Loucy (cell line): Measurements from ENCODE around the gene TRMT112.

ENCODE experiments used
- H2AFZ ChIP-seq: fragments of 200-600 bp; sonication (generic); 2 replicates; pipeline ENCODE4 v1.6.0; 2016; ENCODE audit warnings: antibody characterized with exemption, mild to moderate bottlenecking, low read length, moderate library complexity
- H3F3A ChIP-seq: fragments of 200-600 bp; 2 replicates; pipeline ENCODE4 v1.6.0; 2016; ENCODE audit warnings: antibody characterized with exemption, low read depth, mild to moderate bottlenecking
- H3K27me3 ChIP-seq: fragments of 200-600 bp; sonication (generic); 2 replicates; pipeline ENCODE4 v1.6.1; 2014; ENCODE audit warnings: low read length, mild to moderate bottlenecking; ENCODE audit not compliant: insufficient read depth, poor library complexity, severe bottlenecking
- H3K36me3 ChIP-seq: fragments of 200-600 bp; sonication (generic); 2 replicates; pipeline ENCODE4 v1.6.1; 2016; ENCODE audit warnings: low read length; ENCODE audit not compliant: insufficient read depth
- H3K4me1 ChIP-seq: fragments of 200-600 bp; sonication (generic); 2 replicates; pipeline ENCODE4 v1.5.1; 2014; ENCODE audit warnings: low read length, mild to moderate bottlenecking; ENCODE audit not compliant: insufficient read depth, poor library complexity, severe bottlenecking
- H3K4me2 ChIP-seq: fragments of 200-600 bp; sonication (generic); 2 replicates; pipeline ENCODE4 v1.6.0; 2014; ENCODE audit warnings: antibody characterized with exemption, low read length, low read depth, mild to moderate bottlenecking; ENCODE audit not compliant: poor library complexity, severe bottlenecking
- H3K4me3 ChIP-seq: fragments of 200-600 bp; sonication (generic); 2 replicates; pipeline ENCODE4 v1.5.1; 2014; ENCODE audit warnings: low read length, mild to moderate bottlenecking, mixed read lengths; ENCODE audit not compliant: poor library complexity, severe bottlenecking
- H3K79me2 ChIP-seq: fragments of 200-600 bp; sonication (generic); 2 replicates; pipeline ENCODE4 v1.6.1; 2014; ENCODE audit warnings: low read length; ENCODE audit not compliant: insufficient read depth
- H3K9ac ChIP-seq: fragments of 200-600 bp; sonication (generic); 2 replicates; pipeline ENCODE4 v1.6.0; 2014; ENCODE audit warnings: mild to moderate bottlenecking, low read depth, low read length, moderate library complexity; ENCODE audit not compliant: poor library complexity, severe bottlenecking
- H3K9me2 ChIP-seq: fragments of 200-600 bp; sonication (generic); replicated peaks from 2 replicates; pipeline ENCODE4 v1.6.1; 2016; ENCODE audit warnings: low read depth, low read length, mixed read lengths
- H3K9me3 ChIP-seq: fragments of 200-600 bp; sonication (generic); 2 replicates; pipeline ENCODE4 v1.6.1; 2014; ENCODE audit warnings: mild to moderate bottlenecking, antibody characterized with exemption, low read length, low read depth; ENCODE audit not compliant: insufficient read depth
- H4K20me1 ChIP-seq: fragments of 200-600 bp; sonication (generic); 2 replicates; pipeline ENCODE4 v1.6.0; 2014; ENCODE audit warnings: antibody characterized with exemption, low read length, mild to moderate bottlenecking; ENCODE audit not compliant: insufficient read depth, poor library complexity, severe bottlenecking
- EZH2phosphoT487 ChIP-seq: fragments of 200-600 bp; IDR thresholded peaks from 2 replicates; pipeline ENCODE4 v1.6.1; 2018; ENCODE audit warnings: antibody characterized with exemption, mild to moderate bottlenecking, moderate library complexity, borderline replicate concordance
- TF ChIP-seq, protein P1 (sequence below): fragments of 200-600 bp; sonication (generic); conservative IDR thresholded peaks from 2 replicates; pipeline ENCODE4 v1.5.1; 2014; ENCODE audit warnings: mild to moderate bottlenecking, antibody characterized with exemption, low read length

The TRMT112 gene

DNA sequence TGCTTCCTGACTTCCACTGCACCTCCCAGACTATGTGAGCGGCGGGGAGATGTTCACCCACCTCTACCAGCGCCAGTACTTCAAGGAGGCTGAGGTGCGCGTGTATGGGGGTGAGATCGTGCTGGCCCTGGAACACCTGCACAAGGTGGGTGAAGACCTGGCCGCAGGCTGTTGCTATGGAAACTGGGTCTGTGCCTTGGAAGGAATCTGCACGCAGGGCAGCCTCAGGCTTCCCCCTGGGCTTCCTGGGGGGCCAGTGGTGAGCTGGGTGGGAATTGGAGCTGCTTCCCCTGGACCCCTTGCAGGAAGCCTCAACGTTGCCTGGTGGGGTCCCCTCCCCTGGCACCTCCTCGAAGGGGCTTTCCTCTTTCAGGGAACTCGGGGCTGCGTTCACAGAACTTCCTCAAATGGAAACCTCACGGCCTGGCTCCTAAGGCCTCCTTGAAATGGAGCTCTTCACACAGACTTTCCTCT, 43.1 kb upstream of the TRMT112 start:
- Histone ChIP-seq H3K4me2 (peak overlapping the region; percentile 96), H3K9me2 (no peaks in the 10 kb centered on the region), H2AFZ (no peak overlapping the region), H3K27me3 (no peaks in the 10 kb centered on the region), H3F3A (no peaks in the 10 kb centered on the region), H3K9me3 (no peaks in the 10 kb centered on the region), H3K4me3 (peak overlapping the region; percentile 98), H3K79me2 (peaks cover 18% of the 10 kb centered on the region; the same call in 1 of the 2 replicates), H3K4me1 (peaks cover 29% of the 10 kb centered on the region), H3K9ac (peak overlapping the region; percentile 88), H3K36me3 (peaks cover 10% of the 10 kb centered on the region; the same call in 1 of the 2 replicates), H4K20me1 (peaks cover 5% of the 10 kb centered on the region)
- no peak for TF ChIP-seq EZH2phosphoT487
- TF ChIP-seq, protein P1, sequence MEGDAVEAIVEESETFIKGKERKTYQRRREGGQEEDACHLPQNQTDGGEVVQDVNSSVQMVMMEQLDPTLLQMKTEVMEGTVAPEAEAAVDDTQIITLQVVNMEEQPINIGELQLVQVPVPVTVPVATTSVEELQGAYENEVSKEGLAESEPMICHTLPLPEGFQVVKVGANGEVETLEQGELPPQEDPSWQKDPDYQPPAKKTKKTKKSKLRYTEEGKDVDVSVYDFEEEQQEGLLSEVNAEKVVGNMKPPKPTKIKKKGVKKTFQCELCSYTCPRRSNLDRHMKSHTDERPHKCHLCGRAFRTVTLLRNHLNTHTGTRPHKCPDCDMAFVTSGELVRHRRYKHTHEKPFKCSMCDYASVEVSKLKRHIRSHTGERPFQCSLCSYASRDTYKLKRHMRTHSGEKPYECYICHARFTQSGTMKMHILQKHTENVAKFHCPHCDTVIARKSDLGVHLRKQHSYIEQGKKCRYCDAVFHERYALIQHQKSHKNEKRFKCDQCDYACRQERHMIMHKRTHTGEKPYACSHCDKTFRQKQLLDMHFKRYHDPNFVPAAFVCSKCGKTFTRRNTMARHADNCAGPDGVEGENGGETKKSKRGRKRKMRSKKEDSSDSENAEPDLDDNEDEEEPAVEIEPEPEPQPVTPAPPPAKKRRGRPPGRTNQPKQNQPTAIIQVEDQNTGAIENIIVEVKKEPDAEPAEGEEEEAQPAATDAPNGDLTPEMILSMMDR, result no peak

DNA sequence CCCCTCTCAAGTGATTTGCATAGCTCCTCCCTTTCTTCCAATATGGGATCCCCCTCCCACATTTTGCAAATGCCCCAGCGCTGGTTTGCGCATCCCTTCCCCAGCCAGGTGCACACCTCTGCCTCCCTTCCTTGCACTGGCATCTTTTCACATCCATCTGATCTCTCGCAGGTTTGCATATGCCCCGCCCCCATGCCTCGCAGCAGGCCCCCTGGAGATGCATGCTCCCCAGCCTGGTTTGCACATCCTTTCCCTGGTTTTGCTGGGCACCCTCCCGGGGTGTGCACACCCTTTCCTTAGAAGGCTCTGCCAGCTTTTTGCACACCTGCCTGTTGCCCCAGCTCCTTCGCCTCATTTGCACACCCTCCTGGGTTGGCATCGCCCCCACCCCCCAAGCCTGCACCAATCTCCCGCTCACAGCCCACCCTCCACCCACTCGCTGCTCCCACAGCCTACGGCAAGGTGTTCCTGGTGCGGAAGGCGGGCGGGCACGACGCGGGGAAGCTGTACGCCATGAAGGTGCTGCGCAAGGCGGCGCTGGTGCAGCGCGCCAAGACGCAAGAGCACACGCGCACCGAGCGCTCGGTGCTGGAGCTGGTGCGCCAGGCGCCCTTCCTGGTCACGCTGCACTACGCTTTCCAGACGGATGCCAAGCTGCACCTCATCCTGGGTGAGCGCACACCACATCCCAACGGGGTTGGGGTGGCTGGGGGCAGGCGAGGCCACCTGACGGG, 42.5 kb upstream of the TRMT112 start:
- Histone ChIP-seq H3K4me3 (peak overlapping the region; percentile 98), H3K9ac (peak overlapping the region; percentile 88), H3K4me2 (peak overlapping the region; percentile 96), H3K4me1 (peaks cover 29% of the 10 kb centered on the region), H4K20me1 (peaks cover 5% of the 10 kb centered on the region), H2AFZ (peak overlapping the region; percentile 97; the same call in 1 of the 2 replicates), H3K9me3 (no peaks in the 10 kb centered on the region), H3K79me2 (peaks cover 18% of the 10 kb centered on the region; the same call in 1 of the 2 replicates), H3K36me3 (peaks cover 6% of the 10 kb centered on the region; the same call in 1 of the 2 replicates), H3K9me2 (no peaks in the 10 kb centered on the region), H3K27me3 (no peaks in the 10 kb centered on the region), H3F3A (no peaks in the 10 kb centered on the region)
- TF ChIP-seq, protein P1, result no peak
- no peak for TF ChIP-seq EZH2phosphoT487

DNA sequence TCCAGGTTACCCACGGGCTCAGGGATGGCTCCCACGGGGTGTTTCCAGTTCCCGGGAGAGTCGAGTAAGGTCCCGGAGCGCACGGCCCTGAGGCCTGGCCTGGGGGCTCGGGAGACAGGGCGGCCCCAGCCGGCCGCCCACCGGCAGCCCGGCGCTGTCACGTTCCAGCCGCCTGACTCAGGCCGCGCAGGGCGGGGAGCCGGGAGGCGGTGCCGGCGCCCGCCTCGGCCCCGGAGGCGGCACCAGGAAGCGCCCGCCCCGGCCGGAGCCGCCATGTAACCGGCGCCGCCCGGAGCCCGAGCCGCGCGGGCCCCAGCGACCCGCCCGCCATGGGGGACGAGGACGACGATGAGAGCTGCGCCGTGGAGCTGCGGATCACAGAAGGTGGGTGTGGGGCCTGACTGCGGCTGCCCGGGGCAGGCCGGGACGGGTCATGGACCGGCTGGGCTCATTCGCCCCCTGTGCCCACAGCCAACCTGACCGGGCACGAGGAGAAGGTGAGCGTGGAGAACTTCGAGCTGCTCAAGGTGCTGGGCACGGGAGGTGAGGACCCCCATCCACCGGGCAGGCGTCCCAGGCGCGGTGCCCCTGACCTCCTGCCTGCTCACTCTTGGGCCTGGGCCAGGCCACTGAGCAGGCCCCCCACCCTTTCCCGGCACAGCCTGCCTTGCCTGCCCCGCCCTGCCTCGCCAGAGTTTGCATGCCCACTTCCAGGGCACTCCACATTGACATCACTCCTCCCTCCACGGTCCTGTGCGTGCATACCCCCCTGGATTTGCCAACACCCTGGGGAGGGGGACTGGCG, 41.8 kb upstream of the TRMT112 start, which contains the start of gene RPS6KA4:
TSS of gene RPS6KA4 (plus strand) at position 256 of the 805 bp plus-strand sequence. CDS start at position 330, 74 bp downstream.
- no peaks in the 10 kb centered on the region for H3F3A ChIP-seq
- H3K79me2 ChIP-seq, result peaks cover 18% of the 10 kb centered on the region; the same call in 1 of the 2 replicates
- no peaks in the 10 kb centered on the region for H3K9me3 ChIP-seq
- H3K4me2 ChIP-seq, result peak within 1 kb of the TSS; percentile 96
- peak within 1 kb of the TSS; percentile 98 for H3K4me3 ChIP-seq
- H4K20me1 ChIP-seq, result peaks cover 5% of the 10 kb centered on the region
- H2AFZ ChIP-seq, result peak within 1 kb of the TSS; percentile 97
- TF ChIP-seq, protein P1, result no peak
- no peak for TF ChIP-seq EZH2phosphoT487
- peaks cover 29% of the 10 kb centered on the region for H3K4me1 ChIP-seq
- peaks cover 6% of the 10 kb centered on the region; the same call in 1 of the 2 replicates for H3K36me3 ChIP-seq
- H3K9ac ChIP-seq, result peak within 1 kb of the TSS; percentile 88
- H3K27me3 ChIP-seq, result no peaks in the 10 kb centered on the region
- H3K9me2 ChIP-seq, result no peaks in the 10 kb centered on the region
